Choroid plexus epithelial cell (primary cell): ENCODE data around the gene TUT7.

Experiments used
- DNase-seq: peaks from one replicate; pipeline ENCODE4 v3.0.0-alpha.2; 2010; ENCODE audit warnings: low read depth
- H3K4me3 ChIP-seq: 2 replicates; pipeline ENCODE4 v1.5.1; 2011; ENCODE audit warnings: low read depth, mild to moderate bottlenecking, control low read depth, low read length, moderate library complexity
- CTCF ChIP-seq: conservative IDR thresholded peaks from 2 replicates; pipeline ENCODE4 v1.5.1; 2011; ENCODE audit warnings: low read depth, mild to moderate bottlenecking, control low read depth, inconsistent platforms, low read length, moderate library complexity

Gene TUT7

GRCh38 chr9:86259557-86259956, 94.7 kb downstream of the TUT7 start, which contains the start of gene C9orf153:
Gene C9orf153 (minus strand): TSS chr9:86259657. CDS start chr9:86229603, 30,054 bp downstream.
- no peak for TF ChIP-seq CTCF
- DNase-seq = no peak
- no peak within 1 kb of the TSS for H3K4me3 ChIP-seq

GRCh38 chr9:86257391-86257790, 96.8 kb downstream of the TUT7 start:
- no peak overlapping the region for H3K4me3 ChIP-seq
- TF ChIP-seq CTCF = no peak
- no peak for DNase-seq

DNA sequence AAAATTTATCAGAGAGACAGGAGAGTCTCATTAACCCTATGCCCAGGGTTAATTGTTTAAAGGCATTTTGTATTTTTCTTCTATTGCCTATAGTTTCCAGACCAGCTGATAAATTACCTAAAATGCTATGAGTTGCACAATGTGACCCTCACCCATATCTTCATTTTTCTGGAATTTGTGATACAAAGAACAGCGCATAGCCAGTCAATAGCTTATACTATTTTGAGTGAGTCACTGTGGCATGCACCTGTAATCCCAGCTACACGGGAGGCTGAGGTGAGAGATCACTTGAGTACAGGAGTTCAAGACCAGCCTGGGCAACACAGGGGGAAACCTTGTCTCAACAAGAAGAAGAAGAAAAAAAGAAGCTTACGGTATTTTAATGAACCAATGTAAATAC, 97.6 kb downstream of the TUT7 start:
- no peak for DNase-seq
- TF ChIP-seq CTCF = no peak
- H3K4me3 ChIP-seq = no peak overlapping the region

DNA sequence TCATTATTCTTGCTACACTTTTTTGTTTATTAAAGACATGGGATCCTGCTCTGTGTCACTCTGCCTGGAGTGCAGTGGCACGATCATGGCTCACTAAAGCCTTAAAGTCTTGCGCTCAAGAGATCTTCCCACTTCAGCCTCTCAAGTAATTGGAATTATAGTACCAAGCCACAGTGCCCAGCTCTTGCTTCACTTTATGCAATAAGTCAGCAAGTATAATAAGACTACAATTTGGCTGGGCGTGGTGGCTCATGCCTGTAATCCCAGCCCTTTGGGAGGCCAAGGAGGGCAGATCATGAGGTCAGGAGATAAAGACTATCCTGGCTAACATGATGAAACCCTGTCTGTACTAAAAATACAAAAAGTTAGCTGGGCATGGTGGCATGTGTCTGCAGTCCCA, 100.6 kb downstream of the TUT7 start:
- no peak for TF ChIP-seq CTCF
- H3K4me3 ChIP-seq = no peak overlapping the region
- DNase-seq = no peak

DNA sequence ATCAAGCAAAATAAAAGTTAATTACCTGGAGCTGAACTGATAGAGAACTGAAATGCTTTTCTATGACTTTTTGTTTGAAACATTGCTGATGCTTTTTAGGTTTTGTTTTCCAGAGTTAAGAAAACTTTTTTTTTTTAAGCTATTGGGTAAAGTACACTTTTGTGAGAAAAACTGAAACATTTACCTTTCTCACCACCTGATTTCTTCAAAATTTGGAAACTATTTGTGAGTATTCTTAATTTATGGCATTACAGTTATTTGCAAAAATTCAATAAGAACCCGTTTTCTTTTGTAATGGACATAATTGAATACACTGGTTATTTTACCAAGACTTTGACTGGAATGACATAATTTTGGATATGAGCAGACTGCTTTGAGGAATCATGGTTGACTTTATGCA, 101.3 kb downstream of the TUT7 start:
- no peak for TF ChIP-seq CTCF

DNA sequence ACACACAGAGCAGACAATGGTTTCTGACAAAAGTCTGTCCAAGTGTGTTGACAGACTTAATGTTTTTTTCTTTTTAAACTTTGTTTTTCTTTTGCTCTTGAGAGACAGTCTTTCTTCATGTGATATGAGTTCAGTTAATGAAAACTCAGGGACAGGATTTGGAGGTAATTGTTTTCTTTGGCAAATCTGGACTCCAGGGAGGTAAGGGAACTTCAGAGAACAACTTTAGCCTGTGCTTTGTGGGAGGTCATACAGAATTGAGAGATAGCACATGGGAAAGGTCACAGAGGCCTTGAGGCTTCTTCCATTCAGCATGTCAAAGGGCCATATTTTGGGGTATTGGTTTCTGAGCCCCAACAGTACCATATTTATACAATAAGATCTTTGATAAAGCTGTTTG, 104.1 kb downstream of the TUT7 start:
- TF ChIP-seq CTCF = no peak
- DNase-seq = no peak
- no peak overlapping the region for H3K4me3 ChIP-seq

More for the DNA sequence above, 101.3 kb downstream of the TUT7 start:
- no peak overlapping the region for H3K4me3 ChIP-seq
- no peak for DNase-seq

DNA sequence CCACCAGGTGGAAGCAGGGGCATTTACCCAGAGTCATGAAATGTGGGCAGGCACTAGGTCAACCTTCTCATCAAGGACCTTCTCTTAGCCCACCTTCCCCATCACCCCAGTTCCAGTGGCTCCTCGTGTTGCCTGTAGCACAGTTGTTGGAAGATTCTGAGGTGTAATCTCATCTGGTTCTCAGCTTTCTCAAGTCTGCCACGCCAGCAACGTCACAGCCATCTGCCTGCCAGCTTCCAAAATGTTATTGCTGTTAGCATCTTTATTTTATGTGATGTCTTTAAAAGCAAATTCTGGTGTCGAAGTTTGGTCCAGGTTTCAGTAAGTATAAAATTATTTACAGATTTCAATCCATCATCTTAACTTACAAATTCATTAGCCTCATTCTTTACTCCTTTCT, 105.5 kb downstream of the TUT7 start:
- H3K4me3 ChIP-seq = no peak overlapping the region
- no peak for TF ChIP-seq CTCF
- no peak for DNase-seq
